ENCODE data around the gene SUV39H2.
"Not testable (repeated sequence)": the region's sequence is repeated elsewhere in the genome, so short reads cannot be mapped to it uniquely, and the experiment has no call there.

The SUV39H2 gene

GRCh38 chr10:14926722-14927416, 48.2 kb downstream of the SUV39H2 start:
- POLR2A ChIA-PET = no interaction called here
- no peak for TF ChIP-seq NFRKB (IDR thresholded peaks at IDR 0.05)
- TF ChIP-seq FOXM1 (IDR thresholded peaks at IDR 0.05; ENCODE audit: borderline replicate concordance) = no peak
- TF ChIP-seq BHLHE40 (IDR thresholded peaks at IDR 0.05; ENCODE audit: borderline replicate concordance) = no peak
- TF ChIP-seq FOXK2 (IDR thresholded peaks at IDR 0.05) = no peak
- TF ChIP-seq FOXA1 (IDR thresholded peaks at IDR 0.05) = no peak
- TF ChIP-seq CTBP1 (IDR thresholded peaks at IDR 0.05; ENCODE audit: borderline replicate concordance) = no peak
- no peak for TF ChIP-seq LEF1 (IDR thresholded peaks at IDR 0.05; ENCODE audit: borderline replicate concordance)
- no peak for TF ChIP-seq SP1 (IDR thresholded peaks at IDR 0.05)
- no peak for TF ChIP-seq L3MBTL2 (conservative IDR thresholded peaks at IDR 0.05)
- TF ChIP-seq ELF4 (IDR thresholded peaks at IDR 0.05) = no peak
- no peak for TF ChIP-seq HDGF (IDR thresholded peaks at IDR 0.05; ENCODE audit: borderline replicate concordance)
- no peak for TF ChIP-seq SUZ12 (IDR thresholded peaks at IDR 0.05)
- TF ChIP-seq TARDBP (IDR thresholded peaks at IDR 0.05) = no peak
- no peak for TF ChIP-seq ARNT (IDR thresholded peaks at IDR 0.05)
- no peak for TF ChIP-seq ZNF384 (IDR thresholded peaks at IDR 0.05)
- TF ChIP-seq, protein P1, sequence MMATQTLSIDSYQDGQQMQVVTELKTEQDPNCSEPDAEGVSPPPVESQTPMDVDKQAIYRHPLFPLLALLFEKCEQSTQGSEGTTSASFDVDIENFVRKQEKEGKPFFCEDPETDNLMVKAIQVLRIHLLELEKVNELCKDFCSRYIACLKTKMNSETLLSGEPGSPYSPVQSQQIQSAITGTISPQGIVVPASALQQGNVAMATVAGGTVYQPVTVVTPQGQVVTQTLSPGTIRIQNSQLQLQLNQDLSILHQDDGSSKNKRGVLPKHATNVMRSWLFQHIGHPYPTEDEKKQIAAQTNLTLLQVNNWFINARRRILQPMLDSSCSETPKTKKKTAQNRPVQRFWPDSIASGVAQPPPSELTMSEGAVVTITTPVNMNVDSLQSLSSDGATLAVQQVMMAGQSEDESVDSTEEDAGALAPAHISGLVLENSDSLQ (IDR thresholded peaks at IDR 0.05) = no peak
- DNase-seq (ENCODE audit: extremely low spot score) = no peak
- CTCF ChIA-PET = no interaction called here

DNA sequence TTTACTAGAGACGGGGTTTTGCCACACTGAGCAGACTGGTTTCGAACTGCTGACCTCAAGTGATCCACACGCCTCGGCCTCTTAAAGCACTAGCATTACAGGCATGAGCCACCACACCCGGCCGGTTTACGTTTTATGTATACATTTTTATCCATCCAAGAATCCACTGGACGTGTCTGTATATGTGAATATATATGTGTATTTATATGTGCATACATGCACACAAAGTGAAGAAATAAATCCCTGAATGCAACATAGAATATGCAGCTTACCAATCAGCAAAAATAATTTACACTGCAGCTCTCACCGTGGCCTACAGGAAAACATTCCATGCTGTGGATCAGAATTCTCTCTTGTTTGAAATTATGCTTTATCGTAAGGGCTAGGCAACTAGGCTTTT, 51.9 kb downstream of the SUV39H2 start:
- ChIA-PET CTCF (no interaction called here), POLR2A (interaction anchor here (0.5 kb wide), 1 partner anchor 168 kb away, joined by 3 read pairs; no protein-coding TSS in a partner anchor)
- TF ChIP-seq CTBP1 (IDR thresholded peaks at IDR 0.05; ENCODE audit: borderline replicate concordance) (no peak), ZNF384 (IDR thresholded peaks at IDR 0.05) (no peak), TARDBP (IDR thresholded peaks at IDR 0.05) (no peak), FOXM1 (IDR thresholded peaks at IDR 0.05; ENCODE audit: borderline replicate concordance) (no peak), FOXK2 (IDR thresholded peaks at IDR 0.05) (no peak), ELF4 (IDR thresholded peaks at IDR 0.05) (no peak), NFRKB (IDR thresholded peaks at IDR 0.05) (no peak)
- no peak for DNase-seq (ENCODE audit: extremely low spot score)

DNA sequence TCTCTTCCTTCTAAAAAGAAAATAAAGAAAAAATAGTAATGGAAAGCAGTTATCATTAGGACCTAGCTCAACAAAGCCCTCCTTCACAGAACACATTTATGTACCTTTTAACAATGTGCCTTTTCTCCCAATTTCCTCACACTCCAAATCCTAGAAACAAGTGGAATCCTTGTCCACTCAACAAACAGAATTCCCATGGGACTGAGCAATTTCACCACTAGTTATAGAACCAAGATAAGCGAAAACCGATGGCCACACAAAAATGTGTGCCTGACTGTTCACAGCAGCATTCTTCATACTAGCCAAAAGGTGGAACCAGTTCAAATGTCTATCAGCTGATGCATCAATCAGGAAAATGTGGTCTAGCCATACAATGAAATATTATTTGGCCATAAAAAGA, 57.9 kb downstream of the SUV39H2 start:
- ChIA-PET POLR2A (no interaction called here), CTCF (no interaction called here)
- TF ChIP-seq ELF4 (IDR thresholded peaks at IDR 0.05) (no peak), FOXK2 (IDR thresholded peaks at IDR 0.05) (no peak), HDGF (IDR thresholded peaks at IDR 0.05; ENCODE audit: borderline replicate concordance) (no peak), LEF1 (IDR thresholded peaks at IDR 0.05; ENCODE audit: borderline replicate concordance) (no peak), BHLHE40 (IDR thresholded peaks at IDR 0.05; ENCODE audit: borderline replicate concordance) (no peak), L3MBTL2 (conservative IDR thresholded peaks at IDR 0.05) (no peak), CTBP1 (IDR thresholded peaks at IDR 0.05; ENCODE audit: borderline replicate concordance) (no peak), FOXA1 (IDR thresholded peaks at IDR 0.05) (no peak), FOXM1 (IDR thresholded peaks at IDR 0.05; ENCODE audit: borderline replicate concordance) (no peak), TARDBP (IDR thresholded peaks at IDR 0.05) (no peak), SUZ12 (IDR thresholded peaks at IDR 0.05) (no peak), ZNF384 (IDR thresholded peaks at IDR 0.05) (no peak)
- TF ChIP-seq, protein P1 (IDR thresholded peaks at IDR 0.05) = no peak
- DNase-seq (ENCODE audit: extremely low spot score) = no peak

DNA sequence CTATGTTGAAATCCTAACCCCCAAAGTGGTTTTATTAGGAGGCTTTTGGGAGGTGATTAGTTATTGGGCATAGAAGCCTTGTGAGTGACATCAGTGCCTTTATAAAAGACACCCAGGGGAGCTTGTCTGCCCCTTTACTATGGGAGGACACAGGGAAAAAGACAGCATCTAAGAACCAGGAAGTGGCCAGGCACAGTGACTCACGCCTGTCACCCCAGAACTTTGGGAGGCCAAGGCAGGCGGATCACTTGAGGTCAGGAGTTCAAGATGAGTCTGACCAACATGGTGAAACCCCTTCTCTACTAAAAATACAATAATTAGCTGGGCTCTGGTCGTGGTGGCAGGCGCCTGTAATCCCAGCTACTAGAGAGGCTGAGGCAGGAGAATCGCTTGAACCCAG, 60.3 kb downstream of the SUV39H2 start:
- CTCF ChIA-PET; POLR2A ChIA-PET; DNase-seq (ENCODE audit: extremely low spot score): not testable (repeated sequence)

- POLR2A ChIA-PET; DNase-seq (ENCODE audit: extremely low spot score); CTCF ChIA-PET: not testable (repeated sequence)
Measured at GRCh38 chr10:14942147-14942949, 63.7 kb downstream of the SUV39H2 start.

GRCh38 chr10:14942950-14943338, 64.3 kb downstream of the SUV39H2 start:
- POLR2A ChIA-PET; DNase-seq (ENCODE audit: extremely low spot score); CTCF ChIA-PET: not testable (repeated sequence)

DNA sequence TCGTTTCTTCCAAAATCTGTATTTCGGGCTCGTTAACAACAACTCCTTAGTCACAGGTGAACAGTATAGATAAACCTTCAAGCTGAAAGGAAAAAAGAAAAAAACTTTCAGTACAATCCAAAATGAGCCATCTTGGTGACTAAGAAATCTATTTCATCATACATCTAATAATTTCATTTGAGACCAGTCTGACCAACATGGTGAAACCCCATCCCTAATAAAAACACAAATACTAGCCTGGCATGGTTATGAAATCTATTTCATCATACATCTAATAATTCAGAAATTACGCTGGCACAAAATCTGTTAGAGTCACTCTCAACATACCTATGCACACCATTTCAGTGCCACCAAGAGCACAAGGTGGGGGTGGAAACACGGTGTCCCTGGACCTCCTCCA, 66.4 kb downstream of the SUV39H2 start:
- CTCF ChIA-PET = interaction anchor here (0.7 kb wide), 1 partner anchor 1939 kb away, joined by 5 read pairs; no protein-coding TSS in a partner anchor
- POLR2A ChIA-PET = no interaction called here
- DNase-seq (ENCODE audit: extremely low spot score) = no peak
- TF ChIP-seq, protein P1 (IDR thresholded peaks at IDR 0.05) = no peak
- no peak for TF ChIP-seq SP1 (IDR thresholded peaks at IDR 0.05)
- no peak for TF ChIP-seq HDGF (IDR thresholded peaks at IDR 0.05; ENCODE audit: borderline replicate concordance)
- TF ChIP-seq ELF4 (IDR thresholded peaks at IDR 0.05) = no peak
- no peak for TF ChIP-seq NFRKB (IDR thresholded peaks at IDR 0.05)
- no peak for TF ChIP-seq FOXM1 (IDR thresholded peaks at IDR 0.05; ENCODE audit: borderline replicate concordance)
- no peak for TF ChIP-seq ZNF384 (IDR thresholded peaks at IDR 0.05)
- TF ChIP-seq SUZ12 (IDR thresholded peaks at IDR 0.05) = no peak
- TF ChIP-seq LEF1 (IDR thresholded peaks at IDR 0.05; ENCODE audit: borderline replicate concordance) = no peak
- no peak for TF ChIP-seq BHLHE40 (IDR thresholded peaks at IDR 0.05; ENCODE audit: borderline replicate concordance)
- TF ChIP-seq L3MBTL2 (conservative IDR thresholded peaks at IDR 0.05) = no peak
- TF ChIP-seq CTBP1 (IDR thresholded peaks at IDR 0.05; ENCODE audit: borderline replicate concordance) = no peak
